GM12878 (cell line): ENCODE results near the gene ME3. TPM values are rescaled to one million over a fixed set of nuclear protein-coding genes. Genes with fewer than 3 reads are reported as not detected.
A peak's percentile ranks its signal among the peaks of the same experiment; 100 is the strongest.

Experiments used
- BACH1 ChIP-seq: fragments of 450-650 bp; IDR thresholded peaks from 2 replicates; pipeline ENCODE4 v1.6.1; 2017; ENCODE audit warnings: mild to moderate bottlenecking, borderline replicate concordance
- BCL11A ChIP-seq: IDR thresholded peaks from 2 replicates; pipeline ENCODE4 v1.6.1; 2011; ENCODE audit warnings: low read depth, low read length
- BHLHE40 ChIP-seq, 2 experiments: fragments of 450-650 bp in 1 of 2; IDR thresholded peaks; 2 replicates each; pipeline ENCODE4 v1.6.1; 2011 to 2017; ENCODE audit warnings: low read depth in 2 of 2, borderline replicate concordance in 1 of 2, improper control_type of control experiment in 1 of 2, low read length in 1 of 2, mild to moderate bottlenecking in 1 of 2
- DPF2 ChIP-seq: fragments of 450-650 bp; IDR thresholded peaks from 2 replicates; pipeline ENCODE4 v1.6.1; 2017; ENCODE audit warnings: mild to moderate bottlenecking
- GATAD2B ChIP-seq: fragments of 450-650 bp; conservative IDR thresholded peaks from 2 replicates; pipeline ENCODE4 v1.6.1; 2017; ENCODE audit warnings: low read depth, mild to moderate bottlenecking, moderate library complexity
- IKZF1 ChIP-seq: fragments of 450-650 bp; conservative IDR thresholded peaks from 2 replicates; pipeline ENCODE4 v1.6.1; 2017; ENCODE audit warnings: antibody characterized with exemption, mild to moderate bottlenecking
- IKZF2 ChIP-seq, 2 experiments: fragments of 450-650 bp; IDR thresholded peaks; 2 replicates each; pipeline ENCODE4 v1.6.1; 2017; ENCODE audit warnings: mild to moderate bottlenecking in 2 of 2, moderate library complexity in 2 of 2
- MTA2 ChIP-seq: fragments of 450-650 bp; IDR thresholded peaks from 2 replicates; pipeline ENCODE4 v1.6.1; 2016; ENCODE audit warnings: low read depth, mild to moderate bottlenecking, moderate library complexity
- NFYB ChIP-seq: IDR thresholded peaks from 2 replicates; pipeline ENCODE4 v1.6.1; 2011; ENCODE audit warnings: low read depth, mild to moderate bottlenecking, low read length, improper control_type of control experiment, moderate library complexity; ENCODE audit not compliant: insufficient read depth
- NR2F1 ChIP-seq: fragments of 450-650 bp; conservative IDR thresholded peaks from 2 replicates; pipeline ENCODE4 v1.6.1; 2017; ENCODE audit warnings: mild to moderate bottlenecking
- PBX3 ChIP-seq: IDR thresholded peaks from 2 replicates; pipeline ENCODE4 v1.6.1; 2011; ENCODE audit warnings: mild to moderate bottlenecking, low read depth, low read length, moderate library complexity; ENCODE audit not compliant: insufficient replicate concordance
- POLR2A ChIP-seq: IDR thresholded peaks from 2 replicates; pipeline ENCODE4 v1.6.1; 2011; ENCODE audit warnings: low read depth, mild to moderate bottlenecking, low read length
- RCOR1 ChIP-seq: conservative IDR thresholded peaks from 2 replicates; pipeline ENCODE4 v1.6.1; 2012; ENCODE audit warnings: low read depth, low read length, improper control_type of control experiment
- RELB ChIP-seq: fragments of 450-650 bp; IDR thresholded peaks from 2 replicates; pipeline ENCODE4 v1.6.1; 2017; ENCODE audit warnings: low read depth, mild to moderate bottlenecking, moderate library complexity
- polyA plus RNA-seq, 11 experiments: library from polyadenylated mRNA; depleted of rRNA in 4 of 11; unstranded in 6 of 11; stranded (reverse) in 5 of 11; fragments of >200 nt; fragmentation: Nextera tagmentation in 4 of 11; fragmentation: Illumina TruSeq in 1 of 11; extraction: Ambion mirVana in 4 of 11; extraction: Trizol in 1 of 11; gene quantifications; 1 replicate in 1 of 11; 2 replicates in 10 of 11; pipeline versions ENCODE4 v1.2.1 to v1.2.3, GENCODE V29; 2011 to 2016; ENCODE audit warnings: inconsistent platforms in 2 of 11, missing spikeins in 2 of 11, low read depth in 1 of 11
- total RNA-seq, 4 experiments: library from RNA; depleted of rRNA in 3 of 4; stranded (reverse); fragments of >200 nt in 3 of 4; fragmentation: Illumina TruSeq in 1 of 4; extraction: Trizol in 1 of 4; gene quantifications; 2 replicates each; pipeline versions ENCODE4 v1.2.1 to v1.2.3, GENCODE V29; 2013 to 2021
- TF ChIP-seq, protein P1 (sequence below): fragments of 450-650 bp; IDR thresholded peaks from 2 replicates; pipeline ENCODE4 v1.6.1; 2017; ENCODE audit warnings: mild to moderate bottlenecking, moderate library complexity
- TF ChIP-seq, protein P2 (sequence below): fragments of 450-650 bp; IDR thresholded peaks from 2 replicates; pipeline ENCODE4 v1.6.1; 2017; ENCODE audit warnings: mild to moderate bottlenecking, moderate library complexity

The ME3 gene
- total and polyA plus RNA-seq, 10 of the 15 experiments (the other 5 are each of a cell fraction or from before 2014, with no cell fraction given), result 0.06 to 0.40 (median 0.19) TPM; not detected in 2

- TF ChIP-seq, protein P1, sequence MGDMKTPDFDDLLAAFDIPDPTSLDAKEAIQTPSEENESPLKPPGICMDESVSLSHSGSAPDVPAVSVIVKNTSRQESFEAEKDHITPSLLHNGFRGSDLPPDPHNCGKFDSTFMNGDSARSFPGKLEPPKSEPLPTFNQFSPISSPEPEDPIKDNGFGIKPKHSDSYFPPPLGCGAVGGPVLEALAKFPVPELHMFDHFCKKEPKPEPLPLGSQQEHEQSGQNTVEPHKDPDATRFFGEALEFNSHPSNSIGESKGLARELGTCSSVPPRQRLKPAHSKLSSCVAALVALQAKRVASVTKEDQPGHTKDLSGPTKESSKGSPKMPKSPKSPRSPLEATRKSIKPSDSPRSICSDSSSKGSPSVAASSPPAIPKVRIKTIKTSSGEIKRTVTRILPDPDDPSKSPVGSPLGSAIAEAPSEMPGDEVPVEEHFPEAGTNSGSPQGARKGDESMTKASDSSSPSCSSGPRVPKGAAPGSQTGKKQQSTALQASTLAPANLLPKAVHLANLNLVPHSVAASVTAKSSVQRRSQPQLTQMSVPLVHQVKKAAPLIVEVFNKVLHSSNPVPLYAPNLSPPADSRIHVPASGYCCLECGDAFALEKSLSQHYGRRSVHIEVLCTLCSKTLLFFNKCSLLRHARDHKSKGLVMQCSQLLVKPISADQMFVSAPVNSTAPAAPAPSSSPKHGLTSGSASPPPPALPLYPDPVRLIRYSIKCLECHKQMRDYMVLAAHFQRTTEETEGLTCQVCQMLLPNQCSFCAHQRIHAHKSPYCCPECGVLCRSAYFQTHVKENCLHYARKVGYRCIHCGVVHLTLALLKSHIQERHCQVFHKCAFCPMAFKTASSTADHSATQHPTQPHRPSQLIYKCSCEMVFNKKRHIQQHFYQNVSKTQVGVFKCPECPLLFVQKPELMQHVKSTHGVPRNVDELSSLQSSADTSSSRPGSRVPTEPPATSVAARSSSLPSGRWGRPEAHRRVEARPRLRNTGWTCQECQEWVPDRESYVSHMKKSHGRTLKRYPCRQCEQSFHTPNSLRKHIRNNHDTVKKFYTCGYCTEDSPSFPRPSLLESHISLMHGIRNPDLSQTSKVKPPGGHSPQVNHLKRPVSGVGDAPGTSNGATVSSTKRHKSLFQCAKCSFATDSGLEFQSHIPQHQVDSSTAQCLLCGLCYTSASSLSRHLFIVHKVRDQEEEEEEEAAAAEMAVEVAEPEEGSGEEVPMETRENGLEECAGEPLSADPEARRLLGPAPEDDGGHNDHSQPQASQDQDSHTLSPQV, result no peak
- TF ChIP-seq POLR2A, result no peak
- TF ChIP-seq DPF2, result peak; percentile 95
- TF ChIP-seq BCL11A, result peak; percentile 62; the same call in 1 of the 2 replicates
- no peak for TF ChIP-seq NFYB
- no peak for TF ChIP-seq RCOR1
- TF ChIP-seq GATAD2B, result peak; percentile 51; the same call in 1 of the 2 replicates
- TF ChIP-seq PBX3, result peak; percentile 80
- TF ChIP-seq, protein P2, sequence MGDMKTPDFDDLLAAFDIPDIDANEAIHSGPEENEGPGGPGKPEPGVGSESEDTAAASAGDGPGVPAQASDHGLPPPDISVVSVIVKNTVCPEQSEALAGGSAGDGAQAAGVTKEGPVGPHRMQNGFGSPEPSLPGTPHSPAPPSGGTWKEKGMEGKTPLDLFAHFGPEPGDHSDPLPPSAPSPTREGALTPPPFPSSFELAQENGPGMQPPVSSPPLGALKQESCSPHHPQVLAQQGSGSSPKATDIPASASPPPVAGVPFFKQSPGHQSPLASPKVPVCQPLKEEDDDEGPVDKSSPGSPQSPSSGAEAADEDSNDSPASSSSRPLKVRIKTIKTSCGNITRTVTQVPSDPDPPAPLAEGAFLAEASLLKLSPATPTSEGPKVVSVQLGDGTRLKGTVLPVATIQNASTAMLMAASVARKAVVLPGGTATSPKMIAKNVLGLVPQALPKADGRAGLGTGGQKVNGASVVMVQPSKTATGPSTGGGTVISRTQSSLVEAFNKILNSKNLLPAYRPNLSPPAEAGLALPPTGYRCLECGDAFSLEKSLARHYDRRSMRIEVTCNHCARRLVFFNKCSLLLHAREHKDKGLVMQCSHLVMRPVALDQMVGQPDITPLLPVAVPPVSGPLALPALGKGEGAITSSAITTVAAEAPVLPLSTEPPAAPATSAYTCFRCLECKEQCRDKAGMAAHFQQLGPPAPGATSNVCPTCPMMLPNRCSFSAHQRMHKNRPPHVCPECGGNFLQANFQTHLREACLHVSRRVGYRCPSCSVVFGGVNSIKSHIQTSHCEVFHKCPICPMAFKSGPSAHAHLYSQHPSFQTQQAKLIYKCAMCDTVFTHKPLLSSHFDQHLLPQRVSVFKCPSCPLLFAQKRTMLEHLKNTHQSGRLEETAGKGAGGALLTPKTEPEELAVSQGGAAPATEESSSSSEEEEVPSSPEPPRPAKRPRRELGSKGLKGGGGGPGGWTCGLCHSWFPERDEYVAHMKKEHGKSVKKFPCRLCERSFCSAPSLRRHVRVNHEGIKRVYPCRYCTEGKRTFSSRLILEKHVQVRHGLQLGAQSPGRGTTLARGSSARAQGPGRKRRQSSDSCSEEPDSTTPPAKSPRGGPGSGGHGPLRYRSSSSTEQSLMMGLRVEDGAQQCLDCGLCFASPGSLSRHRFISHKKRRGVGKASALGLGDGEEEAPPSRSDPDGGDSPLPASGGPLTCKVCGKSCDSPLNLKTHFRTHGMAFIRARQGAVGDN, result no peak
- peak; percentile 93 for TF ChIP-seq IKZF1
- peak; percentile 98 for TF ChIP-seq MTA2
- peak; percentile 79 for TF ChIP-seq RELB
- TF ChIP-seq IKZF2 (IDR thresholded peaks at IDR 0.05), result peak; percentile 90 to 92
- TF ChIP-seq NR2F1, result peak; percentile 86
- TF ChIP-seq BACH1, result peak; percentile 59; the same call in 1 of the 2 replicates
- TF ChIP-seq BHLHE40 (IDR thresholded peaks at IDR 0.05; ENCODE audit: borderline replicate concordance in 1 of 2, low read depth in 2 of 2, low read length in 1 of 2), result peak in 1 of 2 experiments; percentile 81; a peak in 2 of 4 replicates
These were observed 186.0 kb downstream of the ME3 start (continued) for GRCh38 chr11:86486261-86487030.
